CD14-positive monocyte (primary cell): ENCODE results near the gene HPSE2. TPM values are rescaled to one million over a fixed set of nuclear protein-coding genes. Genes with fewer than 3 reads are reported as not detected.

Source experiments
- DNase-seq, 3 donors: peaks; one replicate each; pipeline ENCODE4 v3.0.0-alpha.2; 2011 to 2022
- H2AFZ ChIP-seq: 2 replicates; pipeline ENCODE4 v1.6.0; 2012; ENCODE audit warnings: mild to moderate bottlenecking, low read depth, low read length, inconsistent platforms; ENCODE audit not compliant: insufficient read depth, poor library complexity, severe bottlenecking
- H3K27ac ChIP-seq, 2 donors: 1 replicate in 1 of 2; 2 replicates in 1 of 2; pipeline ENCODE4 v1.5.1; 2012 to 2013; ENCODE audit warnings: low read length in 2 of 2, control low read depth in 1 of 2, inconsistent platforms in 1 of 2, low read depth in 1 of 2, mild to moderate bottlenecking in 1 of 2
- H3K27me3 ChIP-seq, 2 donors: one replicate each; pipeline versions ENCODE4 v1.6.0 to v1.6.1; 2011 to 2013; ENCODE audit warnings: low read length in 2 of 2; ENCODE audit not compliant: control insufficient read depth in 2 of 2, insufficient read depth in 2 of 2
- H3K36me3 ChIP-seq, 2 donors: replicated peaks in 1 of 2; 1 replicate in 1 of 2; 2 replicates in 1 of 2; pipeline versions ENCODE4 v1.5.1 to v1.6.1; 2012 to 2013; ENCODE audit warnings: low read length in 2 of 2, control low read depth in 1 of 2, inconsistent platforms in 1 of 2, mild to moderate bottlenecking in 1 of 2; ENCODE audit not compliant: insufficient read depth in 2 of 2, control insufficient read depth in 1 of 2
- H3K4me1 ChIP-seq, 2 donors: 1 replicate in 1 of 2; 2 replicates in 1 of 2; pipeline versions ENCODE4 v1.5.1 to v1.6.1; 2012 to 2013; ENCODE audit warnings: low read length in 2 of 2, control low read depth in 1 of 2, inconsistent platforms in 1 of 2, mild to moderate bottlenecking in 1 of 2, moderate library complexity in 1 of 2; ENCODE audit not compliant: insufficient read depth in 2 of 2, control insufficient read depth in 1 of 2
- H3K4me2 ChIP-seq: replicated peaks from 2 replicates; pipeline ENCODE3; 2012; ENCODE audit warnings: low read length, moderate library complexity, mild to moderate bottlenecking; ENCODE audit not compliant: poor library complexity, severe bottlenecking; ENCODE audit errors: extremely low read depth
- H3K4me3 ChIP-seq, 3 experiments: fragments of 200-600 bp in 1 of 3; sonication (generic) in 1 of 3; replicated peaks in 1 of 3; 1 replicate in 2 of 3; 2 replicates in 1 of 3; pipeline ENCODE4 v1.5.1; 2011 to 2013; ENCODE audit warnings: low read length in 3 of 3, mild to moderate bottlenecking in 3 of 3, control low read depth in 2 of 3, low read depth in 2 of 3, inconsistent platforms in 1 of 3, moderate library complexity in 1 of 3
- H3K79me2 ChIP-seq: 2 replicates; pipeline ENCODE4 v1.6.0; 2012; ENCODE audit warnings: mild to moderate bottlenecking, control low read depth, inconsistent platforms, low read length, moderate library complexity; ENCODE audit not compliant: insufficient read depth
- H3K9ac ChIP-seq: 2 replicates; pipeline ENCODE4 v1.6.0; 2017; ENCODE audit warnings: low read length, mild to moderate bottlenecking; ENCODE audit not compliant: insufficient read depth, poor library complexity, severe bottlenecking
- H3K9me3 ChIP-seq, 2 donors: replicated peaks in 1 of 2; 1 replicate in 1 of 2; 2 replicates in 1 of 2; pipeline versions ENCODE4 v1.5.1 to v1.6.1; 2012 to 2013; ENCODE audit warnings: low read length in 2 of 2, control low read depth in 1 of 2; ENCODE audit not compliant: control insufficient read depth in 1 of 2, insufficient read depth in 1 of 2
- H4K20me1 ChIP-seq: 2 replicates; pipeline ENCODE4 v1.6.0; 2012; ENCODE audit warnings: mild to moderate bottlenecking, low read length, control low read depth, moderate library complexity; ENCODE audit not compliant: insufficient read depth
- H3K27ac Mint-ChIP-seq, 7 donors: one replicate each; pipeline ENCODE4 v1.8.0; 2020; ENCODE audit warnings: mild to moderate bottlenecking in 7 of 7, mixed read lengths in 7 of 7, moderate library complexity in 6 of 7, inconsistent platforms in 2 of 7
- H3K27me3 Mint-ChIP-seq, 3 donors: one replicate each; pipeline ENCODE4 v1.8.0; 2021 to 2022; ENCODE audit warnings: low read depth in 3 of 3, mild to moderate bottlenecking in 3 of 3, mixed read lengths in 3 of 3, moderate library complexity in 3 of 3, inconsistent platforms in 1 of 3
- H3K36me3 Mint-ChIP-seq, 2 donors: one replicate each; pipeline ENCODE4 v1.8.0; 2020; ENCODE audit warnings: mixed read lengths in 2 of 2, inconsistent platforms in 1 of 2, mild to moderate bottlenecking in 1 of 2
- H3K4me1 Mint-ChIP-seq: one replicate; pipeline ENCODE4 v1.8.0; 2020; ENCODE audit warnings: mild to moderate bottlenecking, mixed read lengths
- H3K4me3 Mint-ChIP-seq, 2 donors: one replicate each; pipeline ENCODE4 v1.8.0; 2020; ENCODE audit warnings: mild to moderate bottlenecking in 2 of 2, mixed read lengths in 2 of 2, moderate library complexity in 1 of 2
- H3K9me3 Mint-ChIP-seq, 7 donors: one replicate each; pipeline ENCODE4 v1.8.0; 2020 to 2022; ENCODE audit warnings: mixed read lengths in 7 of 7, mild to moderate bottlenecking in 6 of 7, moderate library complexity in 6 of 7, inconsistent platforms in 2 of 7
- WGBS: methylation state at CpG from one replicate; pipeline ENCODE4 v1.1.5; 2013; ENCODE audit warnings: missing lambda C conversion rate; ENCODE audit not compliant: insufficient coverage; 5-methylcytosine and 5-hydroxymethylcytosine counted together
- intact Hi-C, 2 donors: fragments of 100-400 bp; cut with micrococcal nuclease; formaldehyde crosslinking; loops; one replicate each; pipeline versions ENCODE4 v1.15.0 to v1.15.1; 2023
- polyA plus RNA-seq, 3 donors: library from polyadenylated mRNA; depleted of rRNA in 1 of 3; unstranded in 2 of 3; stranded (reverse) in 1 of 3; fragments of 300-500 nt in 2 of 3; fragments of >200 nt in 1 of 3; fragmentation: Illumina TruSeq in 2 of 3; gene quantifications; 1 replicate in 2 of 3; 2 replicates in 1 of 3; pipeline ENCODE4 v1.2.3, GENCODE V29; 2012 to 2021
- TF ChIP-seq, protein P1 (sequence below): fragments of 200-600 bp; IDR thresholded peaks from one replicate; pipeline ENCODE4 v1.8.0; 2022; ENCODE audit warnings: antibody characterized with exemption, mild to moderate bottlenecking

HPSE2 gene
- polyA plus RNA-seq, 3 donors = not detected

DNA sequence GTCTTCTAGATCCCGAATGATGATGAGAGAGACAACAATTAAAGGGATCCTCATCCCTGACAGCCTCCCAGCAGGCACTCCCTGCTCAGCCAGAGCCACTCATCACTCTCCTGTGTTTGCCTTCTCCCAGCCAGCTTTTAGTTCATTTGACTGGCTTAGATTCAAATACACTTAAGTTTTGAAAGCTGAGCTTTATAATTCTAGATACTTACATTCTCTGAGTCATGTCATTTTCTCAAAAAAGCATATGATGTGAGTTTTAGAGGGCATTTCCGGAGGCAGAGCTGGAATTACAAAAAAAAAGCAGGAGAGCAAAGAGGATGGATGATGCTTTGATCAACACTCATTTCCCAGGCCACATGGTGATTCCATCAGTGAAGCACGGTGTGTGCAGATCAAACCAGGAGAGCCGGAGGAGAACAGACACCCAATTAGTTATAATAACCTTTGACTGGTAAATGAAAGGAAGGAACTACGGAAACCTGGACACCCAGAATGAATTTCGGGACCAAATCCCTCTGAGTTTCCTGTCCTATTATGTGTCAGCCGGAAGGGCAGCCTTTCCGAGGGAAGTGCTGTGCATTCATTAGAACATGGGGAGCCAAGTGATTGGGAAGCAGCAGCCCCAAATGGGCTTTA is 707.4 kb downstream of the HPSE2 start:
- no peak overlapping the region for H2AFZ ChIP-seq
- no peaks in the 10 kb centered on the region for H3K36me3 ChIP-seq
- peaks cover 1 to 9% (median 2%) of the 10 kb centered on the region in 3 donors for H3K27me3 Mint-ChIP-seq
- no peak overlapping the region for H3K9ac ChIP-seq
- no peaks in the 10 kb centered on the region for H3K36me3 Mint-ChIP-seq
- H3K27ac Mint-ChIP-seq = no peak overlapping the region
- no peaks in the 10 kb centered on the region for H4K20me1 ChIP-seq
- H3K9me3 ChIP-seq = no peaks in the 10 kb centered on the region
- H3K4me3 Mint-ChIP-seq = no peak overlapping the region
- no peak overlapping the region for H3K27ac ChIP-seq
- no CpG with 5 or more reads among the region's 8 CpGs for WGBS
- H3K4me1 Mint-ChIP-seq = no peaks in the 10 kb centered on the region
- TF ChIP-seq, protein P1, sequence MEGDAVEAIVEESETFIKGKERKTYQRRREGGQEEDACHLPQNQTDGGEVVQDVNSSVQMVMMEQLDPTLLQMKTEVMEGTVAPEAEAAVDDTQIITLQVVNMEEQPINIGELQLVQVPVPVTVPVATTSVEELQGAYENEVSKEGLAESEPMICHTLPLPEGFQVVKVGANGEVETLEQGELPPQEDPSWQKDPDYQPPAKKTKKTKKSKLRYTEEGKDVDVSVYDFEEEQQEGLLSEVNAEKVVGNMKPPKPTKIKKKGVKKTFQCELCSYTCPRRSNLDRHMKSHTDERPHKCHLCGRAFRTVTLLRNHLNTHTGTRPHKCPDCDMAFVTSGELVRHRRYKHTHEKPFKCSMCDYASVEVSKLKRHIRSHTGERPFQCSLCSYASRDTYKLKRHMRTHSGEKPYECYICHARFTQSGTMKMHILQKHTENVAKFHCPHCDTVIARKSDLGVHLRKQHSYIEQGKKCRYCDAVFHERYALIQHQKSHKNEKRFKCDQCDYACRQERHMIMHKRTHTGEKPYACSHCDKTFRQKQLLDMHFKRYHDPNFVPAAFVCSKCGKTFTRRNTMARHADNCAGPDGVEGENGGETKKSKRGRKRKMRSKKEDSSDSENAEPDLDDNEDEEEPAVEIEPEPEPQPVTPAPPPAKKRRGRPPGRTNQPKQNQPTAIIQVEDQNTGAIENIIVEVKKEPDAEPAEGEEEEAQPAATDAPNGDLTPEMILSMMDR = no peak
- no peaks in the 10 kb centered on the region for H3K4me1 ChIP-seq
- no peak overlapping the region for H3K4me3 ChIP-seq
- DNase-seq = no peak
- H3K9me3 Mint-ChIP-seq = no peaks in the 10 kb centered on the region
- H3K79me2 ChIP-seq = no peaks in the 10 kb centered on the region
- H3K4me2 ChIP-seq = no peak overlapping the region
- intact Hi-C loops = no loop called here
- H3K27me3 ChIP-seq = no peaks in the 10 kb centered on the region

DNA sequence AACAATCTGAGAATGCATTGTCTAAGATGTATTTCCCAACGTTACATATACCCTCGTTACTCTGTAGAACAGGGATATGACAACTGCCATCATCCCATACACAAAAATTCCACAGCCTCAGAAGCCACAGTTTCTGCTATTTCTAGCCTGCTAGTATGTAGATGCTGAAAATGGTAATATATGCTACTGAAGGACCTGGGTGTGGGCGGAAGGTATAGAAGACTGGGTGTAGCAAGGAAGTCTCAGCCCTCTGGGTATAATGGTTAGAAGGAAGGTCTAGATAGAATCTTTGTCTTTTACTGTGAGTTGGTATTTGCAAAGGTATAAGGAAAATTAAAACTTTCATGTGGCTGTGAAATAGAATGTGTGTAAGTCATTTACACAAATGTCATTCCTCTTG is 709.7 kb downstream of the HPSE2 start:
- intact Hi-C loops = no loop called here
- Mint-ChIP-seq H3K4me1 (no peaks in the 10 kb centered on the region), H3K27me3 (peaks cover under 1 to 6% (median 1%) of the 10 kb centered on the region in 3 donors), H3K9me3 (peaks cover 0 to 2% (median 0%) of the 10 kb centered on the region in 7 donors), H3K4me3 (no peak overlapping the region), H3K36me3 (no peaks in the 10 kb centered on the region), H3K27ac (no peak overlapping the region)
- DNase-seq = no peak
- TF ChIP-seq, protein P1 = no peak
- 88% methylated on average over 1 of the region's 3 CpGs for whole genome bisulfite sequencing
- Histone ChIP-seq H3K36me3 (no peaks in the 10 kb centered on the region), H3K9ac (no peak overlapping the region), H4K20me1 (no peaks in the 10 kb centered on the region), H2AFZ (no peak overlapping the region), H3K79me2 (no peaks in the 10 kb centered on the region), H3K4me3 (no peak overlapping the region), H3K27me3 (no peaks in the 10 kb centered on the region), H3K4me2 (no peak overlapping the region), H3K27ac (no peak overlapping the region), H3K4me1 (no peaks in the 10 kb centered on the region), H3K9me3 (no peaks in the 10 kb centered on the region)
